ENCODE data around the gene RXRB. TPM values are rescaled to one million over a fixed set of nuclear protein-coding genes. Genes with fewer than 3 reads are reported as not detected.

RXRB gene
- total RNA-seq, result 10 to 100 TPM; 13.9 to 26.7 (median 16.7) TPM

DNA sequence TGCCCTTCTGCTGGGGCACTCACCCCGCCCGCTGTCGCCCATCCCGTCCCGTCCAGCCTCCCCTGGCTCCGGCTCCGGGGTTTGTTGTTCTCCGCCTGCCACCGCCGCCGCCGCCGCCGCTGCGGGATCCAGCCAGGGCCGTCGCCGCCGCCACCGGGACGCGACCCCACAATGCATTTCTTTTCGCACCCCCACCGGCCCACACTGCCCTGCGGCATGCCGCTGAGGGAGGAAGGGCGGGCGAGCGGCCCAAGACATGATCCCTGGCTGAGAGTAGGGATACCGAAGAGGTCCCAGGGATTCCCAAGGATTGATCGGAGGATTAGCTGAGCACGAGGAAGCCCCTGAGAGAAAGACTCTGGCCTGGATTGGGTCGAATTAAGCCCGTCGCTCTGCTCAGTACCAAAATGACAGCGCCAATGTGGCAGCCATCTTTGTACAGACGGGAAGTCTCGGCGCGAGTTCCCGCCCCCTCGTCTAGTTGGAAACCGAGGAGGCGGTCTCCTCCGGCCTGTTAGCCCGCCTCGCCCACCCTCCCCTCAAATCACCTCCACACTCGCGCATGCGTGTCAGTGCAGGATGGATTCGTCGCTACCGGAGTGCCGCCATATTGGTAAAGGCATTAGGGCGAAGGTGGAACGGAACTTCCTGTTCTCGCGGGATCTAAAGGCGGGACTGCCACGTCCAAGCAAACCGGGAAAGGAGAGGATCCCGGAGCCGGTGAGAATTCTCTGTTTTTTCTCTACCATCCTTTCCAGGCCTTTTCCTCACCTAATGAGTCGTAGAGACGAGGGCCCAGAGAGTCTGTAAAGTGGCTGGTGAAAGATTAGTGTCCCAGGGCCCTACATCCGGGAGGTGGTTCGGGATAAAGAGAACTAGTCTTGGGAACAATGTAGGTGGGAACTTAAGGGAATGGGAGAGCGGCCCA, at the start of gene RXRB, which contains the start of gene SLC39A7:
Gene RXRB (minus strand): TSS at position 447 of the 928 bp plus-strand sequence. CDS start 189 bp downstream, at position 258.
Gene SLC39A7 (plus strand): TSS at position 649 of the 928 bp plus-strand sequence. CDS start 379 bp downstream, outside the sequence.
- no peaks in the 10 kb centered on the region for H3K27me3 ChIP-seq
- WGBS, 2 donors, result 0 to 2% methylated on average over 18 to 34 of the region's 68 CpGs
- H3K4me3 ChIP-seq, result peak within 1 kb of the TSS; percentile 76 to 88 (median 82)
- intact Hi-C loops (cut with DNase I), result no loop called here
- H3K36me3 ChIP-seq, result peaks cover 20 to 50% (median 33%) of the 10 kb centered on the region in 3 donors
- TF ChIP-seq POLR2A (IDR thresholded peaks at IDR 0.05), result peak in 2 of 4 donors; percentile 37 to 56
- TF ChIP-seq, protein P1, sequence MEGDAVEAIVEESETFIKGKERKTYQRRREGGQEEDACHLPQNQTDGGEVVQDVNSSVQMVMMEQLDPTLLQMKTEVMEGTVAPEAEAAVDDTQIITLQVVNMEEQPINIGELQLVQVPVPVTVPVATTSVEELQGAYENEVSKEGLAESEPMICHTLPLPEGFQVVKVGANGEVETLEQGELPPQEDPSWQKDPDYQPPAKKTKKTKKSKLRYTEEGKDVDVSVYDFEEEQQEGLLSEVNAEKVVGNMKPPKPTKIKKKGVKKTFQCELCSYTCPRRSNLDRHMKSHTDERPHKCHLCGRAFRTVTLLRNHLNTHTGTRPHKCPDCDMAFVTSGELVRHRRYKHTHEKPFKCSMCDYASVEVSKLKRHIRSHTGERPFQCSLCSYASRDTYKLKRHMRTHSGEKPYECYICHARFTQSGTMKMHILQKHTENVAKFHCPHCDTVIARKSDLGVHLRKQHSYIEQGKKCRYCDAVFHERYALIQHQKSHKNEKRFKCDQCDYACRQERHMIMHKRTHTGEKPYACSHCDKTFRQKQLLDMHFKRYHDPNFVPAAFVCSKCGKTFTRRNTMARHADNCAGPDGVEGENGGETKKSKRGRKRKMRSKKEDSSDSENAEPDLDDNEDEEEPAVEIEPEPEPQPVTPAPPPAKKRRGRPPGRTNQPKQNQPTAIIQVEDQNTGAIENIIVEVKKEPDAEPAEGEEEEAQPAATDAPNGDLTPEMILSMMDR (IDR thresholded peaks at IDR 0.05), result peak in 2 of 6 experiments; percentile 1 to 8
- H3K4me1 ChIP-seq, result peaks cover 43 to 75% (median 44%) of the 10 kb centered on the region in 3 donors
- no peaks in the 10 kb centered on the region for H3K9me3 ChIP-seq
- H3K27ac ChIP-seq, result peak within 1 kb of the TSS; percentile 95 to 97 (median 96)
- DNase-seq, result peak; percentile 96

DNA sequence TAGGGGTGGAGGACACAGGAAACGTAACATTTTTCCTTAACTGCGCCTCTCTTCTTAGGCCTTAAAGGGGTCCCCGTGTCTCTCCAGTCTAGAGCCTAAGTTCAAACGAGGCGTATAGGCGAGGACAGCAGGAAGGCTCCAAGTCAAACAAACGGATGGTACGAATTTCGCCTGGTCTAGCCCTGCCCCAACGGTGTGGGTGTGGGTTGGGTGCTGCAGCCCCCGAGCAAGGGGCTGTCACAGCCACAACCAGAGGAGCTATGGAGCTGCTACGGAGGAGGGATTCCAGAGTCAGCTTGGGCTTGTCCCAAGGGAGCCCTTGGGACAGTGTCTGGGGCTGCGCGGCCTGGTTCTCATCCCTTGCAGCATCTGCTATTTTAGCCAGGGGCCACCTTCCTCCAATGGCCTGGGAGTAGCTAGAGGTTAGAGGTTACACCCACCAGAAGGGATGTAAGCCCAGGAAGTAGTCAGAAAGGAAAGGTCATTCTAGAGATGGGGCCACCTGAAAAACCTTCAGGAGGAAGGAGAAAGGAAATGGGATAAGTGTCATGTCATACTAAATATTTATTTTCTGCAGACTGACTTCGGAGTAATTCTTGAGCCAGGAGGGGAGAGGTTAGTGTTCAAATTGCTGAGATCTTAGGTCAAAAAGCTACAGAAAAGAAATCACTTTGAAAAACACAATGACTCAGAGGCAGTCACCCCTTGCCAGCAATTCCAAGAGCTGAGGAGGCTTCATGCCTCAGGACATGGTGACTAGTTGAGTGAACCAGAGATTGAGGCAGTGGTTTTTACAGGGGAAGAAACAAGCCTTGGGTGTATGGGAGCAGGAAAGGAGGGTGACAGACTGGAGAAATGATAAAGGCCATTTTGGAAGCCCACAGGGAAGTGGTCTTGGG, 49.5 kb upstream of the RXRB start:
- WGBS, 2 donors, result 9 to 11% methylated on average over 4 to 5 of the region's 15 CpGs
- TF ChIP-seq, protein P1 (IDR thresholded peaks at IDR 0.05), result no peak
- TF ChIP-seq POLR2A (IDR thresholded peaks at IDR 0.05), result no peak
- intact Hi-C loops (cut with DNase I), result loop anchor here (5.0 kb wide), 2 partner anchors 88 to 128 kb away; no protein-coding TSS in a partner anchor

DNA sequence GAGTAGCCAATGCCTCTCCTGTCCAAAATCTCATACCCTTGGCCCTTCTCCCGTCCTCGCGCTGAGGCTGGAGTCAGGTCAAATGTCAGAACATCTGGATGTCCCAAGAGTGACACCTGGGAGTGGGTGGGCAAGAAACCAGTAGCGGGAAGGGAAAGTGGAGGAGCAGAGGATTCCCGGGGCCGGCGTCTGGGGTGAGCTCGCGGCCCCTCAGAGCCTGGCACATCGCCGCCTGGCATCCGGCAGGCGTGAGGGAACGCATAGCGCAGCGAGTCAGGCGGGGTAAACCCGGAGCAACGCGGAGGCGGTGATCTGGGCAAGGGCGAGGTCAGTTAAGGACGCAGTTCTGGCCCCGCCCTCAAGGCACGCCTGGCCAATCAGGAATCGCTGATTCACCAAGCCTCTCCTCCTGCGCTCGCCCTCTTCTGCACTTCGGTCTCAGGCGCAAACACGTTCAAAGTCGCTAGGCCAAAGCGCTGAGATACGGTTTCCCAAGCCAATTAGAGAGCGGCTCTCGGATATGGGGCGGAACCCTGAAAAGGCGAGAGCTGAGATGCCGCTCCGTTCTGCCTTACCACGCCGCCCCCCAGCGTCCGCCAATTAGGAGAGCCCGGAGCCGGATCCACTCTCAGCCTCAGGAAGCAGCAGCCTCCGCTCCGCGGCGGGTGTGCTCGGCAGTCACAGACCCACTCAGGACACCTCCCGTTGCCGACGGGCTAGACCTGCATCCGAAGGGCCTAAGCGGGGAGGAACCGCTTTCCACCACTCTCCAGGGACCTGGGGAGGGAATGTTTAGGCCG, 48.7 kb upstream of the RXRB start:
- DNase-seq, result peak; percentile 88
- TF ChIP-seq, protein P1 (IDR thresholded peaks at IDR 0.05), result peak in 2 of 6 experiments; percentile 7 to 20
- peak in 2 of 4 donors; percentile 79 to 85 for TF ChIP-seq POLR2A (IDR thresholded peaks at IDR 0.05)
- H3K4me3 ChIP-seq, result peak overlapping the region; percentile 38 to 74 (median 64)
- H3K4me1 ChIP-seq, result peaks cover 13 to 32% (median 23%) of the 10 kb centered on the region in 3 donors
- H3K36me3 ChIP-seq, result peaks cover 0 to 19% (median 0%) of the 10 kb centered on the region in 3 donors
- WGBS, 2 donors, result 0 to 1% methylated on average over 28 to 35 of the region's 58 CpGs
- H3K27ac ChIP-seq, result peak overlapping the region; percentile 92 to 99 (median 98)
- H3K9me3 ChIP-seq, result no peaks in the 10 kb centered on the region
- intact Hi-C loops (cut with DNase I), result loop anchor here (5.0 kb wide), 2 partner anchors 87 to 127 kb away; no protein-coding TSS in a partner anchor
- H3K27me3 ChIP-seq, result peaks cover 0 to 3% (median 0%) of the 10 kb centered on the region in 4 donors

More for the DNA sequence above, 49.5 kb upstream of the RXRB start:
- Histone ChIP-seq H3K9me3 (no peaks in the 10 kb centered on the region), H3K27me3 (peaks cover 0 to 3% (median 0%) of the 10 kb centered on the region in 4 donors), H3K36me3 (peaks cover 0 to 19% (median 0%) of the 10 kb centered on the region in 3 donors), H3K4me1 (peaks cover 13 to 32% (median 23%) of the 10 kb centered on the region in 3 donors), H3K4me3 (peak overlapping the region; percentile 38 to 74 (median 64)), H3K27ac (peak overlapping the region; percentile 92 to 99 (median 98))
- DNase-seq, result no peak

DNA sequence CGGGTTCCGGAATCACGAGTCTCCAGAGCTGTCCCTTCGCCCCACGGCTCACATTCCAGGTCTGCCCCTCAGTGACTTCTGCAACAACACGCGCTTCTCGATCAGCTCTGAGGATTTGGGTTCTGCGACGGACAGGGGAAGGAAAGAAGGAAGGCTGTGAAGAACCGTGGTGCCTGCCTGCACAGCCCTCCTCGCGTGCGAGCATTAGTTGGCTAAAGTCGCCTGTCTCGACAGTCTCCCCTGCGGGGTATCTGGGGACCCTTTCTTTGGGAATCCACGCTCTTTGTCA, 48.1 kb upstream of the RXRB start:
- no peaks in the 10 kb centered on the region for H3K9me3 ChIP-seq
- peak; percentile 60 for DNase-seq
- intact Hi-C loops (cut with DNase I), result loop anchor here (5.0 kb wide), 2 partner anchors 86 to 126 kb away; no protein-coding TSS in a partner anchor
- TF ChIP-seq, protein P1 (IDR thresholded peaks at IDR 0.05), result peak in 1 of 6 experiments; percentile 7
- TF ChIP-seq POLR2A (IDR thresholded peaks at IDR 0.05), result no peak
- peak overlapping the region; percentile 92 to 99 (median 98) for H3K27ac ChIP-seq
- peaks cover 0 to 3% (median 0%) of the 10 kb centered on the region in 4 donors for H3K27me3 ChIP-seq
- H3K36me3 ChIP-seq, result peaks cover 0 to 19% (median 0%) of the 10 kb centered on the region in 3 donors
- H3K4me1 ChIP-seq, result peaks cover 13 to 32% (median 23%) of the 10 kb centered on the region in 3 donors
- WGBS, 2 donors, result 0% methylated on average over 10 to 18 of the region's 18 CpGs
- H3K4me3 ChIP-seq, result peak overlapping the region; percentile 38 to 74 (median 64)
